Heart right ventricle (tissue), 16 donors: ENCODE data around the gene ERBB4. TPM values are rescaled to one million over a fixed set of nuclear protein-coding genes. Genes with fewer than 3 reads are reported as not detected.

Experiments
- ATAC-seq, 8 donors: fragments of 200-7000 bp; cut with Tn5 transposase; one replicate each; pipeline ENCODE4 v1.9.1; 2020; ENCODE audit warnings: mild to moderate bottlenecking in 8 of 8, moderate library complexity in 8 of 8, moderate number of reproducible peaks in 1 of 8
- DNase-seq, 2 donors: peaks; one replicate each; pipeline ENCODE4 v3.0.0-alpha.2; 2020
- H3K27ac ChIP-seq, 10 donors: fragments of 200-600 bp; sonication (generic) in 2 of 10; one replicate each; pipeline versions ENCODE4 v1.5.0 to v1.8.0; 2020 to 2022; ENCODE audit warnings: mild to moderate bottlenecking in 3 of 10
- H3K27me3 ChIP-seq, 7 donors: fragments of 200-600 bp; one replicate each; pipeline ENCODE4 v1.8.0; 2021 to 2022; ENCODE audit warnings: mild to moderate bottlenecking in 2 of 7
- H3K36me3 ChIP-seq, 9 donors: fragments of 200-600 bp; sonication (generic) in 1 of 9; one replicate each; pipeline versions ENCODE4 v1.5.0 to v1.8.0; 2020 to 2022; ENCODE audit warnings: mild to moderate bottlenecking in 2 of 9
- H3K4me1 ChIP-seq, 9 donors: fragments of 200-600 bp; sonication (generic) in 1 of 9; one replicate each; pipeline versions ENCODE4 v1.5.0 to v1.8.0; 2020 to 2022; ENCODE audit warnings: mild to moderate bottlenecking in 4 of 9
- H3K4me3 ChIP-seq, 10 donors: fragments of 200-600 bp; sonication (generic) in 2 of 10; one replicate each; pipeline versions ENCODE4 v1.5.0 to v1.8.0; 2020 to 2022; ENCODE audit warnings: mild to moderate bottlenecking in 7 of 10, moderate library complexity in 2 of 10
- H3K9me3 ChIP-seq, 11 donors: fragments of 200-600 bp in 10 of 11; sonication (generic) in 2 of 11; one replicate each; pipeline versions ENCODE4 v1.5.0 to v1.8.0; 2013 to 2022; ENCODE audit warnings: mild to moderate bottlenecking in 2 of 11, control low read depth in 1 of 11, moderate library complexity in 1 of 11
- CTCF ChIP-seq, 9 donors: fragments of 200-600 bp; sonication (generic) in 2 of 9; IDR thresholded peaks; one replicate each; pipeline versions ENCODE4 v1.5.0 to v1.8.0; 2021 to 2022; ENCODE audit warnings: antibody characterized with exemption in 9 of 9, mild to moderate bottlenecking in 5 of 9, moderate library complexity in 1 of 9
- WGBS, 2 donors: extraction: QIAGEN DNeasy Blood & Tissue Kit; methylation state at CpG; one replicate each; pipeline ENCODE4 v1.1.7; 2013; ENCODE audit warnings: inconsistent platforms in 1 of 2; 5-methylcytosine and 5-hydroxymethylcytosine counted together
- intact Hi-C, 10 donors: fragments of 100-400 bp; cut with DNase I; formaldehyde crosslinking; loops; one replicate each; pipeline versions ENCODE4 v1.11.1 to v1.14.2; 2022
- polyA plus RNA-seq, 2 donors: library from polyadenylated mRNA; stranded (reverse); fragments of 200-250 nt; gene quantifications; one replicate each; pipeline ENCODE4 v1.2.3, GENCODE V29; 2013
- total RNA-seq, 10 donors: library from RNA; stranded (reverse); fragmentation: NEBNext Ultra II Directional in 3 of 10; extraction: Animal tissue kit (Norgen Biotek cat#: 25700) in 3 of 10; gene quantifications; one replicate each; pipeline versions ENCODE4 v1.2.1 to v1.2.4, GENCODE V29; 2021 to 2023
- donor health status: Arrhythmogenic right ventricular cardiomyopathy.
- donor health status: ischemic (EF 13 %, LVEDD 7.1; RV severe dilation, severe dysfunction).
- donor health status: healthy with polysubstance abuse.
- donor health status: DM: no; HTN: yes; CAD: no.
- donor health status: DM: no; HTN: no; CAD: no.
- donor health status: ischemic (EF 25% LVEDD 6.9; RV normal size, moderate dysfunction).
- donor health status: ischemic (EF 25% LVEDD 5.7; RV mildly dilated, moderate dysfunction).
- donor health status: healthy.
- donor health status: DM: yes; HTN: yes; CAD: no.
- donor health status: Ischemic cardiomyopathy.
- donor health status: ischemic (EF 35%, LVEDD 5.7; RV mildly dilated, moderate dysfunction).
- donor health status: nonischemic (EF 11% LVEDD 7.7; RV severe dilation, severe dysfunction).
- donor health status: DM: yes; HTN: yes; CAD: no.
- donor health status: PGD.
- donor health status: ischemic (EF 29% LVEDD 5.4; RV normal size, mild dysfunction).
- donor health status: nonischemic (EF 23%, LVEDD 6.1; RV moderate dilation, normal function).

Gene ERBB4
- total and polyA plus RNA-seq, 12 donors, result 1.2 to 24.6 (median 16.1) TPM

- peaks cover 0 to 8% (median 0%) of the 10 kb centered on the region in 9 donors for H3K4me1 ChIP-seq
- H3K9me3 ChIP-seq, result no peaks in the 10 kb centered on the region
- intact Hi-C loops, result no loop called here
- ATAC-seq (no peak), DNase-seq (no peak)
- H3K36me3 ChIP-seq, result no peaks in the 10 kb centered on the region
- H3K27me3 ChIP-seq, result no peaks in the 10 kb centered on the region
- WGBS, 2 donors, result 23 to 24% methylated on average over 1 of the region's 1 CpG
- no peak overlapping the region for H3K27ac ChIP-seq
- no peak overlapping the region for H3K4me3 ChIP-seq
- no peak for TF ChIP-seq CTCF (IDR thresholded peaks at IDR 0.05)
Observed at GRCh38 chr2:211981451-211981850, 557.2 kb downstream of the ERBB4 start.

- intact Hi-C loops, result no loop called here
- H3K4me1 ChIP-seq, result peaks cover 0 to 3% (median 0%) of the 10 kb centered on the region in 9 donors
- peaks cover 0 to 7% (median 0%) of the 10 kb centered on the region in 11 donors for H3K9me3 ChIP-seq
- no peak for DNase-seq
- 89 to 100% methylated on average over 1 of the region's 1 CpG for WGBS, 2 donors
- no peak for ATAC-seq
- no peaks in the 10 kb centered on the region for H3K36me3 ChIP-seq
- H3K27ac ChIP-seq, result no peak overlapping the region
- no peak overlapping the region for H3K4me3 ChIP-seq
- no peaks in the 10 kb centered on the region for H3K27me3 ChIP-seq
- no peak for TF ChIP-seq CTCF (IDR thresholded peaks at IDR 0.05)
Observed at GRCh38 chr2:211976076-211976475, 562.5 kb downstream of the ERBB4 start.

- TF ChIP-seq CTCF (IDR thresholded peaks at IDR 0.05), result no peak
- no peak overlapping the region for H3K27ac ChIP-seq
- H3K4me3 ChIP-seq, result no peak overlapping the region
- DNase-seq (no peak), ATAC-seq (no peak)
- no peaks in the 10 kb centered on the region for H3K36me3 ChIP-seq
- WGBS, 2 donors, result 85 to 91% methylated on average over 1 of the region's 1 CpG
- no peaks in the 10 kb centered on the region for H3K27me3 ChIP-seq
- H3K4me1 ChIP-seq, result no peaks in the 10 kb centered on the region
- intact Hi-C loops, result no loop called here
- H3K9me3 ChIP-seq, result peaks cover 0 to 19% (median 0%) of the 10 kb centered on the region in 11 donors
Observed at GRCh38 chr2:211967234-211967633, 571.4 kb downstream of the ERBB4 start.

- no peak for TF ChIP-seq CTCF (IDR thresholded peaks at IDR 0.05)
- H3K4me1 ChIP-seq, result no peaks in the 10 kb centered on the region
- no peak overlapping the region for H3K27ac ChIP-seq
- H3K36me3 ChIP-seq, result no peaks in the 10 kb centered on the region
- DNase-seq (no peak), ATAC-seq (no peak)
- no peaks in the 10 kb centered on the region for H3K9me3 ChIP-seq
- 82 to 85% methylated on average over 1 of the region's 1 CpG for WGBS, 2 donors
- intact Hi-C loops, result no loop called here
- no peak overlapping the region for H3K4me3 ChIP-seq
- no peaks in the 10 kb centered on the region for H3K27me3 ChIP-seq
Observed at GRCh38 chr2:211963969-211964368, 574.6 kb downstream of the ERBB4 start.
